HPDE6-E6E7 (cell line): ENCODE data around the gene PRSS33.

Source experiments
- DNase-seq: peaks from one replicate; pipeline ENCODE4 v3.0.0; 2011; ENCODE audit warnings: missing footprints; ENCODE audit errors: extremely low spot score

Gene PRSS33

GRCh38 chr16:2820836-2821486 lies 33.6 kb upstream of the PRSS33 start:
- no peak for DNase-seq

GRCh38 chr16:2819939-2820835 lies 32.8 kb upstream of the PRSS33 start:
- DNase-seq, result no peak

- no peak for DNase-seq
Measured at GRCh38 chr16:2819179-2819938, 32.0 kb upstream of the PRSS33 start.

GRCh38 chr16:2818272-2818876 lies 31.0 kb upstream of the PRSS33 start:
- DNase-seq, result no peak

- no peak for DNase-seq
Measured at GRCh38 chr16:2817340-2818271, 30.2 kb upstream of the PRSS33 start.

- DNase-seq, result no peak
Measured at GRCh38 chr16:2816751-2817339, 29.5 kb upstream of the PRSS33 start, which contains the start of gene PRSS21. Gene PRSS21 (plus strand): TSS chr16:2817237. CDS start chr16:2817269, 32 bp downstream.

GRCh38 chr16:2815299-2815771 lies 28.0 kb upstream of the PRSS33 start:
- no peak for DNase-seq

GRCh38 chr16:2814551-2815298 lies 27.4 kb upstream of the PRSS33 start:
- DNase-seq, result no peak

GRCh38 chr16:2813771-2814221 lies 26.4 kb upstream of the PRSS33 start:
- DNase-seq, result no peak

- no peak for DNase-seq
Measured at GRCh38 chr16:2811703-2812471, 24.5 kb upstream of the PRSS33 start.

GRCh38 chr16:2810651-2811050 lies 23.3 kb upstream of the PRSS33 start:
- DNase-seq, result no peak

GRCh38 chr16:2809149-2809760 lies 21.9 kb upstream of the PRSS33 start:
- no peak for DNase-seq

GRCh38 chr16:2808181-2808580 lies 20.8 kb upstream of the PRSS33 start:
- no peak for DNase-seq

GRCh38 chr16:2806286-2806685 lies 18.9 kb upstream of the PRSS33 start:
- DNase-seq, result no peak

- no peak for DNase-seq
Measured at GRCh38 chr16:2804728-2805127, 17.4 kb upstream of the PRSS33 start.

- no peak for DNase-seq
Measured at GRCh38 chr16:2803545-2804195, 16.3 kb upstream of the PRSS33 start.

- DNase-seq, result no peak
Measured at GRCh38 chr16:2799859-2800226, 12.5 kb upstream of the PRSS33 start.
